Neural cell (in vitro differentiated cells): ENCODE measurements around the gene ATP5F1E. TPM values are rescaled to one million over a fixed set of nuclear protein-coding genes. Genes with fewer than 3 reads are reported as not detected.

Source experiments
- H2AFZ ChIP-seq: fragments of 200-600, 300-800 bp; sonication (generic), shearing (Covaris generic); 2 replicates; pipeline ENCODE4 v1.6.0; 2014; ENCODE audit warnings: low read depth, mild to moderate bottlenecking, antibody characterized with exemption, low read length, moderate library complexity
- H3F3A ChIP-seq: fragments of 200-600 bp; shearing (Covaris generic); 2 replicates; pipeline ENCODE4 v1.6.1; 2016; ENCODE audit warnings: mild to moderate bottlenecking, moderate library complexity, mixed read lengths, antibody characterized with exemption, low read length; ENCODE audit not compliant: insufficient read depth, poor library complexity, severe bottlenecking
- H3K27ac ChIP-seq: fragments of 200-600, 300-800 bp; sonication (generic), shearing (Covaris generic); 2 replicates; pipeline ENCODE4 v1.5.1; 2014; ENCODE audit warnings: mild to moderate bottlenecking, low read length, moderate library complexity
- H3K27me3 ChIP-seq: fragments of 300-800, 200-600 bp; sonication (generic), shearing (Covaris generic); 2 replicates; pipeline ENCODE4 v1.6.0; 2014; ENCODE audit warnings: mild to moderate bottlenecking, low read depth, low read length, moderate library complexity; ENCODE audit not compliant: insufficient read depth
- H3K36me3 ChIP-seq: fragments of 300-800, 200-600 bp; sonication (generic), shearing (Covaris generic); 2 replicates; pipeline ENCODE4 v1.5.1; 2014; ENCODE audit warnings: mild to moderate bottlenecking, antibody characterized with exemption, low read length, moderate library complexity; ENCODE audit not compliant: insufficient read depth
- H3K4me2 ChIP-seq: fragments of 300-800, 200-600 bp; sonication (generic), shearing (Covaris generic); 2 replicates; pipeline ENCODE4 v1.6.0; 2014; ENCODE audit warnings: mild to moderate bottlenecking, low read length
- H3K4me3 ChIP-seq: fragments of 300-800, 200-600 bp; sonication (generic), shearing (Covaris generic); 2 replicates; pipeline ENCODE4 v1.5.1; 2014; ENCODE audit warnings: mild to moderate bottlenecking, low read length, moderate library complexity
- H3K79me2 ChIP-seq: fragments of 200-600 bp; shearing (Covaris generic); replicated peaks from 2 replicates; pipeline ENCODE4 v1.6.0; 2014; ENCODE audit warnings: mild to moderate bottlenecking, low read length, moderate library complexity; ENCODE audit not compliant: insufficient read depth
- H3K9ac ChIP-seq: fragments of 300-800, 200-600 bp; sonication (generic), shearing (Covaris generic); 2 replicates; pipeline ENCODE4 v1.6.1; 2016; ENCODE audit warnings: mild to moderate bottlenecking, low read length, mixed read lengths
- H3K9me2 ChIP-seq: fragments of 200-600 bp; shearing (Covaris generic); 2 replicates; pipeline ENCODE4 v1.6.1; 2016; ENCODE audit warnings: mild to moderate bottlenecking, low read length, mixed read lengths; ENCODE audit not compliant: insufficient read depth
- H3K9me3 ChIP-seq: fragments of 200-600, 300-800 bp; sonication (generic), shearing (Covaris generic); 2 replicates; pipeline ENCODE4 v1.6.1; 2016; ENCODE audit warnings: mild to moderate bottlenecking, mixed run types, low read length, moderate library complexity, mixed read lengths
- H4K20me1 ChIP-seq: fragments of 200-600 bp; shearing (Covaris generic); 2 replicates; pipeline ENCODE4 v1.6.1; 2016; ENCODE audit warnings: mild to moderate bottlenecking, mixed run types; ENCODE audit not compliant: insufficient read depth
- EP300 ChIP-seq: fragments of 450-650 bp; conservative IDR thresholded peaks from 2 replicates; pipeline ENCODE4 v1.6.1; 2014; ENCODE audit warnings: antibody characterized with exemption, mild to moderate bottlenecking, moderate library complexity; ENCODE audit not compliant: poor library complexity, severe bottlenecking
- EZH2 ChIP-seq: fragments of 200-600, 300-800 bp; shearing (Covaris generic), sonication (generic); IDR thresholded peaks from 2 replicates; pipeline ENCODE4 v1.6.1; 2014; ENCODE audit warnings: antibody characterized with exemption, low read length, borderline replicate concordance, mild to moderate bottlenecking; ENCODE audit not compliant: insufficient read depth, poor library complexity, severe bottlenecking
- MXI1 ChIP-seq: fragments of 450-650 bp; conservative IDR thresholded peaks from 2 replicates; pipeline ENCODE4 v1.6.1; 2014; ENCODE audit warnings: antibody characterized with exemption, mild to moderate bottlenecking; ENCODE audit not compliant: poor library complexity, severe bottlenecking
- POLR2AphosphoS5 ChIP-seq: IDR thresholded peaks from 2 replicates; pipeline ENCODE4 v1.6.1; 2012
- RAD21 ChIP-seq: fragments of 450-650 bp; conservative IDR thresholded peaks from 2 replicates; pipeline ENCODE4 v1.6.1; 2014; ENCODE audit warnings: antibody characterized with exemption, mild to moderate bottlenecking, moderate library complexity
- SMC3 ChIP-seq: fragments of 450-650 bp; conservative IDR thresholded peaks from 2 replicates; pipeline ENCODE4 v1.6.1; 2014; ENCODE audit warnings: antibody characterized with exemption, mild to moderate bottlenecking, moderate library complexity; ENCODE audit not compliant: poor library complexity
- TAF1 ChIP-seq: IDR thresholded peaks from 2 replicates; pipeline ENCODE4 v1.6.1; 2012; ENCODE audit warnings: low read depth
- polyA plus RNA-seq: library from polyadenylated mRNA; depleted of rRNA; stranded (reverse); fragments of >200 nt; gene quantifications from 2 replicates; pipeline ENCODE4 v1.2.3, GENCODE V29; 2014
- TF ChIP-seq, protein P1 (sequence below): IDR thresholded peaks from 2 replicates; pipeline ENCODE4 v1.6.1; 2012; ENCODE audit warnings: borderline replicate concordance
- TF ChIP-seq, protein P2 (sequence below): fragments of 450-650 bp; IDR thresholded peaks from 2 replicates; pipeline ENCODE4 v1.5.1; 2014; ENCODE audit warnings: antibody characterized with exemption, mild to moderate bottlenecking, moderate library complexity; ENCODE audit not compliant: poor library complexity, severe bottlenecking

ATP5F1E gene
- polyA plus RNA-seq, 1 donor from 2014 or later: 133 TPM

DNA sequence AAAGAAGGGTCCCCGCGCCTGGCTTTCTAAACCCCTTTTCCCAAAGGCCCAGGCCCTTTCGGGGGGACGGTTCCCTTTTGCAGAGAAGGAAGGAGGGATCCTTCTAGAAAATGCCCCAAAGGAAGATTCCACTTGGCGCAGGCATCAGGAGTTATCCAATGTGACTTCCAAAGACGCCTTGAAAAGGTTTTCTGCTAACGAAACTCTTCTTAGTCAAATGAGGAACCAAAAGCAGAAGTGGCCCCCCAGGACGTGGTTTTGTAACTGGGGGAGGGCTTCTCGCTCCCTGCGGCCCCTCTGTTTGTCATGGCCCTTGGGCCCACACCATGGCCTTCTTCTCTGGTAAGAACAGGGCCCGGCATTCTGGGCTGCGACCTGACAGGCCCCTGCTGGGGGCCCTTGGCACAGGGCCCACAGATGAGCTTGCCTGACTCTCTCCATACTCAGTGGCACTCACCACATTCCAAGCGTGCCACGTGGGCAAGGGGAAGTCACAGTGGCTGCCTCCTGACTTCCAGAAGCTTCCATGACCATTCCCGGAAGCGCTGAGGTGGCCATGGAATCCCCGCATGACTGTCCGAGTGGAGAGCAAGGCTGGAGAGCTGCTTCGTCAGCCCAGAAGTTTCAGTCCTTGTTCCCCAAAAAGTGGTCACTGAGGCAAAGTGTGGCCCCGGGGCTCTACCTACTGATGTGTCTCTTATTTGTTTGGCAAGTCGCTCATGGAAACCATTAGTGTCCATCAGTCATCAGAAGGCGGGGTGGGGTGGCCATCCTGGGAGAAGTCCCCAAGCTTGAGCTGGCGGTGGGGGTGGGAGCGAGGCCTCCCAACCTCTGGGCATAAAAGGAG, 24.2 kb downstream of the ATP5F1E start:
- H3K79me2 ChIP-seq: no peaks in the 10 kb centered on the region
- H3K27ac ChIP-seq: no peak overlapping the region
- TF ChIP-seq TAF1 (no peak), EP300 (no peak), SMC3 (no peak), RAD21 (no peak), MXI1 (no peak), POLR2AphosphoS5 (no peak), EZH2 (no peak)
- TF ChIP-seq, protein P1, sequence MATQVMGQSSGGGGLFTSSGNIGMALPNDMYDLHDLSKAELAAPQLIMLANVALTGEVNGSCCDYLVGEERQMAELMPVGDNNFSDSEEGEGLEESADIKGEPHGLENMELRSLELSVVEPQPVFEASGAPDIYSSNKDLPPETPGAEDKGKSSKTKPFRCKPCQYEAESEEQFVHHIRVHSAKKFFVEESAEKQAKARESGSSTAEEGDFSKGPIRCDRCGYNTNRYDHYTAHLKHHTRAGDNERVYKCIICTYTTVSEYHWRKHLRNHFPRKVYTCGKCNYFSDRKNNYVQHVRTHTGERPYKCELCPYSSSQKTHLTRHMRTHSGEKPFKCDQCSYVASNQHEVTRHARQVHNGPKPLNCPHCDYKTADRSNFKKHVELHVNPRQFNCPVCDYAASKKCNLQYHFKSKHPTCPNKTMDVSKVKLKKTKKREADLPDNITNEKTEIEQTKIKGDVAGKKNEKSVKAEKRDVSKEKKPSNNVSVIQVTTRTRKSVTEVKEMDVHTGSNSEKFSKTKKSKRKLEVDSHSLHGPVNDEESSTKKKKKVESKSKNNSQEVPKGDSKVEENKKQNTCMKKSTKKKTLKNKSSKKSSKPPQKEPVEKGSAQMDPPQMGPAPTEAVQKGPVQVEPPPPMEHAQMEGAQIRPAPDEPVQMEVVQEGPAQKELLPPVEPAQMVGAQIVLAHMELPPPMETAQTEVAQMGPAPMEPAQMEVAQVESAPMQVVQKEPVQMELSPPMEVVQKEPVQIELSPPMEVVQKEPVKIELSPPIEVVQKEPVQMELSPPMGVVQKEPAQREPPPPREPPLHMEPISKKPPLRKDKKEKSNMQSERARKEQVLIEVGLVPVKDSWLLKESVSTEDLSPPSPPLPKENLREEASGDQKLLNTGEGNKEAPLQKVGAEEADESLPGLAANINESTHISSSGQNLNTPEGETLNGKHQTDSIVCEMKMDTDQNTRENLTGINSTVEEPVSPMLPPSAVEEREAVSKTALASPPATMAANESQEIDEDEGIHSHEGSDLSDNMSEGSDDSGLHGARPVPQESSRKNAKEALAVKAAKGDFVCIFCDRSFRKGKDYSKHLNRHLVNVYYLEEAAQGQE: no peak
- TF ChIP-seq, protein P2, sequence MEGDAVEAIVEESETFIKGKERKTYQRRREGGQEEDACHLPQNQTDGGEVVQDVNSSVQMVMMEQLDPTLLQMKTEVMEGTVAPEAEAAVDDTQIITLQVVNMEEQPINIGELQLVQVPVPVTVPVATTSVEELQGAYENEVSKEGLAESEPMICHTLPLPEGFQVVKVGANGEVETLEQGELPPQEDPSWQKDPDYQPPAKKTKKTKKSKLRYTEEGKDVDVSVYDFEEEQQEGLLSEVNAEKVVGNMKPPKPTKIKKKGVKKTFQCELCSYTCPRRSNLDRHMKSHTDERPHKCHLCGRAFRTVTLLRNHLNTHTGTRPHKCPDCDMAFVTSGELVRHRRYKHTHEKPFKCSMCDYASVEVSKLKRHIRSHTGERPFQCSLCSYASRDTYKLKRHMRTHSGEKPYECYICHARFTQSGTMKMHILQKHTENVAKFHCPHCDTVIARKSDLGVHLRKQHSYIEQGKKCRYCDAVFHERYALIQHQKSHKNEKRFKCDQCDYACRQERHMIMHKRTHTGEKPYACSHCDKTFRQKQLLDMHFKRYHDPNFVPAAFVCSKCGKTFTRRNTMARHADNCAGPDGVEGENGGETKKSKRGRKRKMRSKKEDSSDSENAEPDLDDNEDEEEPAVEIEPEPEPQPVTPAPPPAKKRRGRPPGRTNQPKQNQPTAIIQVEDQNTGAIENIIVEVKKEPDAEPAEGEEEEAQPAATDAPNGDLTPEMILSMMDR: no peak
- H2AFZ ChIP-seq: no peak overlapping the region
- H3K4me2 ChIP-seq: no peak overlapping the region
- H4K20me1 ChIP-seq: no peaks in the 10 kb centered on the region
- H3K27me3 ChIP-seq: peaks cover 10% of the 10 kb centered on the region
- H3K9me3 ChIP-seq: no peaks in the 10 kb centered on the region
- H3K36me3 ChIP-seq: no peaks in the 10 kb centered on the region
- no peaks in the 10 kb centered on the region for H3K9me2 ChIP-seq
- H3F3A ChIP-seq: no peaks in the 10 kb centered on the region
- H3K4me3 ChIP-seq: no peak overlapping the region
- no peak overlapping the region for H3K9ac ChIP-seq

- H3K27me3 ChIP-seq: peaks cover 10% of the 10 kb centered on the region
- no peaks in the 10 kb centered on the region for H3K9me2 ChIP-seq
- TF ChIP-seq EP300 (no peak), TAF1 (no peak), EZH2 (no peak), MXI1 (no peak), RAD21 (no peak), SMC3 (no peak), POLR2AphosphoS5 (no peak)
- TF ChIP-seq, protein P2: no peak
- TF ChIP-seq, protein P1: no peak
- no peak within 1 kb of the TSS for H3K4me2 ChIP-seq
- no peaks in the 10 kb centered on the region for H3K79me2 ChIP-seq
- H3K9me3 ChIP-seq: no peaks in the 10 kb centered on the region
- no peak within 1 kb of the TSS for H3K27ac ChIP-seq
- H3K9ac ChIP-seq: no peak within 1 kb of the TSS
- no peaks in the 10 kb centered on the region for H3K36me3 ChIP-seq
- no peak within 1 kb of the TSS for H2AFZ ChIP-seq
- H4K20me1 ChIP-seq: no peaks in the 10 kb centered on the region
- no peak within 1 kb of the TSS for H3K4me3 ChIP-seq
- no peaks in the 10 kb centered on the region for H3F3A ChIP-seq
Observed at GRCh38 chr20:59006864-59007664, 25.1 kb downstream of the ATP5F1E start, which contains the start of gene CTSZ. Gene CTSZ, minus strand, starts transcription at chr20:59007254. Its CDS starts 126 bp downstream, at chr20:59007128.
